CD4-positive, alpha-beta T cell treated with Interleukin-12 subunit alpha and Interleukin-12 subunit beta, for 1 hour (primary cell): ENCODE measurements around the gene ERBB4.
A peak's percentile ranks its signal among the peaks of the same experiment; 100 is the strongest.

Experiments
- DNase-seq: peaks from one replicate; pipeline ENCODE4 v3.0.0-alpha.2; 2020

The ERBB4 gene

DNA sequence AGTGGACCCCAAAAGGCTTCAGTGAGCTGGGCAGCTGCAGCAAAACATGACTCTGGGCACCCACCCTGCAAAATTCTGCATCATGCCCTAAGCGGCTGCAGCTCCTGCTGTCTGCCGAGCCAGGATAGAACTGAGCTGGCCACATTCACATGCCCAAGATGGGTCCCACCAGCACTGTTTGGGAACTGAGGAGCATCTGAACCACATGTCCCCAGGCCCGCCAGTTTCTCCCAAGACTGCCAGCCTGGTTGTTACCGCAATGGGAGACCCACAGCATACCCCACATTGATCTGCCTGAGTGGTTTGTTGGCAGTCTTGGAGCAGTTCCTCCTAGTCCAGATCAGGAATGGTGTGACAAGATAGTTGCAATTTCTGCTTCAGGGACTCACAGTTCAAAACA lies 1035.4 kb downstream of the ERBB4 start:
- DNase-seq = no peak

DNA sequence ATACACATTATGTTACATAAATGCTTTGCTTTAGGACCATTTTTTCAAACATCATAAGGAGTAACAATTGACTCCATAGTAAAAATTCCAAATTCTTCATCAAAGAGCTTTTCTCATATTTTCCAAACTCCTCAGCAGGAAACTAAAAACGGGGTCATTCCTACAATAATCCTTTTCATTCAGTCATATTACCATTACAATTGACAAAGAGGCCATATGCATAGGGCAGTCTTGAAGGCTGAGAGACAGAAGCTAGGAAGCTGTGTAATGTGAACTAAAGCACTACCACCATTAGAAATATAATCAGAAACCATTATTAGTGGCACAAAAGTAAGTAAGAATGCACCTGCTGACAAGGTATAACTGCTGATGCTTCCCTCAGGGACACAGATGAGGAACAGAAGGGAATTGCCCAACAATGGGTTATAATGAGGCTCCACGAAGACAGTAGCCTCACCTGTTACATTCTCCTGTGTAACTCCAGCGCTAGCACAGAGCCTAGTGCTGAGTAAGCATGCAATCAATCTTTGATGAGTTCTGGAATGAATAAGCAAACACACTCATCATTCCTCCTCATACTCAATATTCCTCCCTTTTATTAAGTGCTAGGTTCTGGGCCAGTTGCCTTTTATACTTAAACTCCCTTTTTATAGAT lies 1039.9 kb downstream of the ERBB4 start:
- DNase-seq = no peak

DNA sequence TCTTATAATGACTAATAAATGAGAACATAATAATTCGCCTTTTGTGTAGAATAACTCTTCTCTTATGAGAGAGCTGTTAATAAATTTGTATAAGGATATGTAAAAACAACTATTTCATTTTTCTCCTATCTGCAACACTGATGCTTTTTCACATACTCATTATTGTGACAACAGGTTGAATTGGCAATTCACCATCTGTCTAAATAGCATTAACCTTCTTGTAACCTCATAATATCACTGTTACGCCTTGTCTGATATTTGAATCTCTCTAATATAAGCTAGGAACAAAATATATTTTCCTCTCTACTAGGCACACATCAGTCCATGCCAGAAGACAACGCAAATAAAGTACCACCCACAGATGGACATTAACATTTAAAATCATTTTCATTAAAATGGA lies 1043.3 kb downstream of the ERBB4 start:
- no peak for DNase-seq

DNA sequence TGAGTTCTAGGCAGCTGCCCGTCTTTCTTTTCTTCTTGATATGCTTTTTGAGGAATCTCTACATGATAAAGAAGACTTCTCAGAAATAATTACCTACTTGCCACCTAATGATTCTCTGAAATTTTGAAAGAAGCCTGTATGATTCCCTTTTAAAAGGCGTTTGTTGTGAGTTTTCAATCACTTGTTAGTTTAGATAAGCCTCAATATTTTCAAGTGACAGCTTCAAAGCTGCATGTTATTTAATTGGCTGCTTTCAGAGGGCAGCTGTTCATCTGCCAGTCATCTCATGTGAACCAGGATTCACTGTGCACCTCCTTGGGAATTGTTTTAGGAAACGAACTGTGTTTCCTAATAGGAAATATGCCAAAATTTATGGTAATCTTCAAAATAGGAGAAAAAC lies 1044.1 kb downstream of the ERBB4 start:
- no peak for DNase-seq

DNA sequence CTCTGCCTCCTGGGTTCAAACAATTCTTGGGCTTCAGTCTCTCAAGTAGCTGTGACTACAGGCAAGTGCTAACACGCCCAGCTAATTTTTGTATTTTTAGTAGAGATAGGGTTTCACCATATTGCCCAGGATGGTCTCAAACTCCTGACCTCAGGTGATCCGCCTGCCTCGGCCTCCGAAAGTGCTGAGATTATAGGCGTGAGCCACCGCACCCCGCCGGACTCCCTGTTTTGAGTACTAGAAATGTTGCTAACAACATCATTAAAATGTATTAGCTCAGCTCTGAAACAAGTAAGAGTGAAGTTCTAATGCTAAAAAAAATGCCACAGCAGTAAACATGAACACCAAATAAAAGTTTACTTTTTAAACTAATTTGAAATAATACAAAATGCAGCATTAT lies 1044.5 kb downstream of the ERBB4 start:
- DNase-seq = no peak

DNA sequence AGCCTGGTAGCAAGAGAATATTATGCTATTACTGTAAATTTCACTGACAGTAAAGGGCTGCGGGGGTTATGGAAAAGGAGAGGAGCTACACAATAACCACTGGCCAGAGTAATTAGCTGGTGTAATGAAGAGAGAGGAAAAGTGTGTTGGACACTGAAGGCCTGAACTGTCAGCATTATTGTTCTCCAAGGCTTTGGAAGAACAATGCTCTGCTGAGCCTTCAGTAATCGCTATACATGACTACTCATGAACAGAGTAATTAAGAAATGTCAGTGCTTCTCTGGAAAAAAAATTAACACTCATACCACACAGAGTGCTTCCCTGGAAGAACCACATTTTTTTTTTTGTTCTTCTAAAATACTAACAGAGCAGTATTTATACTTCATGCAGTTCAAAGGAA lies 1050.9 kb downstream of the ERBB4 start:
- DNase-seq = no peak

DNA sequence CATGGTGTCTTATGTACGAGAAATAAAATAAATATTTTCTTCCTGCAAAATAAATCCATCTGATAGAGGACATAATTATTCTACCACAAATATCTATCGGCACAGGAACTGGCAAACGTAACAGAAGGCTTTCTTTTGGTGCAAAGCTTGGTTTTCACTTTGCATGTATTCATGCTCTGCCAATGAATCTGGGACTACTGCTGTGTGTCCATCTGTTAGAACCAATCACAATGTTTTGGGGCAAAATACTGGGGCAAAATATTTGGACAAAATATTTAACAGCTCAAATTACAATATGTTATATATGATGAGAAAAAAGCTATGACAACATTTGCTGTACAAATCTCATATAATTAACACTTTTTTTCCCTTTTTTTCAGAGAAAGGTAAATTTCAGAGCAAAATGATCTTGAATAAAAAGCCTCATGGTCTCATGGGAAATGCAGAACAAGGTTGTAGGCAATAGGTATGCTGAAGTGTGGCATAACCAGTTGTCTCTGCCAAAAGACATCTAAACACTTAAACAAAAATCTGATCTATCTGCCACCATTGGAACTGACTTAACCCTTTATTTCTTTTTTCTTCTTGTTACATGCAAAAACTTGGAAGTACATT lies 1059.0 kb downstream of the ERBB4 start:
- DNase-seq = no peak

DNA sequence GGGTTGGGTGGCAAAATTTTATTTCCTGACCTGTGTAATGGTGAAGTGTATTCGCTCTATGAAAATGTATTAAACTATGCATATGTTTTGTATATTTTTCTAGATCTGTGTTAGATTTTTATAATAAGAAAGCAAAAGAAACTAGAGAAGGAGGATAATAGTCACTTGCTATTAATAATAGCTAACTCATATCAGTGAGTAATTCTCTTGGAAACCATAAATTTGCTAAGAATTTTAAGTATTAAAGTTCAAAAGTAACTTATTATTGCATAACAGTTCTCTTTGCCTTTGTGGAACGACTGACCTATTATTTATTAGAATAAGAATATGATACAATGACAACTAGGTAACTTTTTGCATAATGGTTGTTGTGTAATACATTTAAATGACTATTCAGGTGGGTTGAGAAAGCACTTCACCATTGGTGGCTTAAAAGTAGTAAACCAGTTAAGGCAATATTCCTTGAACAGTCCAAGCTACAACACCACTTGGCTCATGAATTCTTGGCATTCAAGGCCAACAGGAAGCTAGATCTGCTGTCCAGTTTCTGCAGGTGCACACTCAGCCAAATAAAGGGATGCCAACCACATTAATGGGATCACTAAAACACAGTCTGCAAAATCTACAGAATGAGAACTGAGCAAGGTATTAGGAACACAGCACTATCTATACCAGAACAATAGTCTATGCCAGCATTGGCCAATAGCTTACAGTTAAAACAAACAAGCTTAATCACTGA lies 1060.9 kb downstream of the ERBB4 start:
- DNase-seq = no peak

DNA sequence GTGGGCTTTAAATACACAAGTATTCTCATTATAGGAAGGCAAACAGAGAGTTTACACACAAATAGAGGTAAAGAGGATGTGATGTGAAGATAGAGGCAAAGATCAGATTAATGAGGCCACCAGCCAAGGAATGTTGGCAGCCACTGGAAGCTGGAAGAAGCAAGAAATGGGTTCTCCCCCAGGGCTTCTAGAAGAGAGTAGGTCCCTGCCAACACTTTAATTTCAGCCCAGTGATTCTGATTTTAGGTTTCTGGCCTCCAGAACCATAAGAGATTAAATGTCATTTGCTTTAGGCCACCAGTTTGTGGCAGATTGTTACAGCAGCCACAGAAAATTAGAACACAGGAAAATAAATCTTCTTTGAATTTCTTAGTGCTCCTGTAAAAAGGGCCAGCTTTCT lies 1065.5 kb downstream of the ERBB4 start:
- DNase-seq = no peak

DNA sequence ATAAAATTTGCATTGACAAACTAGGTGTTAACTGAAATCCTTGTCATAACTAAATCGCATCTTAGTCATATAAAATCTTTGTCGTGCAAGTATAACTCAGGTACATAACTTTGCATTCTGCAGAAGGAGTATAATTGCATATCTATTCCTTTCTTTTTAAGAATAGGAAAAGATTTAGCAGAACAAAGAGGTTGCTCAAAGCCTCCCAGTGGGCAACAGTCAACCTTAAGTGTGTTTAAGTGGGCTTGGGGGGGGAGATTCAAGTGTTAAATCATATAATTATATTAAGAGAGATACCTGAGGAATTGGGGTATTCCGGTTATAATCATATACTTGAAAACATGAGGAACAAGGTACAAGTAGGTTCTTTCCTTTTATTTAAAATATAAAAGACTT lies 1068.9 kb downstream of the ERBB4 start:
- DNase-seq = no peak

DNA sequence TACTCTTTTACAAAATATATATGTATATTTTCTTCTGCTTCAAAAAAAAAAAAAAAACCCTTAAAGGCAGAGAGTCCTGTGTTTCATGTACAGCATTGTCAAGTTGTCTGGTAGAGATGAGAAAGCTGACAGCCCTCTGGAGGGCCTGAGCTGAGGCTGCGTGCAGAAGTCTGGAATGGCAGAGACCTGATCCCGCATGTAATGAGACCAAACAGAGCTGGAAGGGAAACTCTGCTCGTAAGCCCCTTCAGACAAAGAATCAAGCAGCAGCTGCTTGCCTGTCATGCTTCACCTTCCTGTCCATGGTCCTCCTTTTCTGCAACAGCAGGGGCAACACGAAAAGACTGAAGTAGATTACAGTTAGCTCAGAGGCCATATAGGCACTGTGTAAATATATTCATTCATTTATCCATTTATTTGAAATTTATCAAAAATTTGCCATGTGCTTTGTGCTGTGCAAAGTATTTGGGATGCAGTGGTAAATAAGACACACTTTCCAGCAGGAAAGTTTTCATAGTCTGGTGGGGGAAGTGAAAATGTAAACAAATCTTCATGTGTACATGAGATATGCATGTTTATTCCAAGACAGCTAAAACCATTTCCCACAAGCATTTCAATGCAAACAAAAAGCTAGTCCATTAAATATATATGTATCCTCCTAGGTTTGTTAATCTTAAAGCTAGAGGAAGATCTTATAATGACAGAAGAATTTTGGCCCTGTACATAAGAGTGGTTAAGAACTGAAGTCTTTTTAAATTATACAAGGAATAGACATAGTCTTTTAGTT lies 1069.5 kb downstream of the ERBB4 start:
- DNase-seq = no peak

DNA sequence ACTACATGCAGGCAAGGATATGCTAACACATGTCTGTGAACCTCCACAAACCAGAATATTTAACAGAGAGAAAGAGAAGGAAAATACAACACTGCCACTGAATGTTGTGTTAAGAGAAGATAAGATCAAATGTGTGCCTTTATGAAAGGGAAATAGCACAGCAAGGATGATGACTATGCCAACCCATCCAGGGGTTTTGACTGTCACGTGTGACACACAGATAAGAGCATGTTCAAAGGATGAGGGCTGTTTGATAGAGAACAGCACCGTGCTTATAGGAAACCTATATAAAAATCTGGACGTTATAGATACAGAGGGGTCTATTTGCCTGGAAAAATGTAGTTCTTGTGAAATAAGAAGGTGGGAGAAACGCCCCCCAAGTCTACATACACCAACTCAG lies 1070.4 kb downstream of the ERBB4 start:
- DNase-seq = no peak

DNA sequence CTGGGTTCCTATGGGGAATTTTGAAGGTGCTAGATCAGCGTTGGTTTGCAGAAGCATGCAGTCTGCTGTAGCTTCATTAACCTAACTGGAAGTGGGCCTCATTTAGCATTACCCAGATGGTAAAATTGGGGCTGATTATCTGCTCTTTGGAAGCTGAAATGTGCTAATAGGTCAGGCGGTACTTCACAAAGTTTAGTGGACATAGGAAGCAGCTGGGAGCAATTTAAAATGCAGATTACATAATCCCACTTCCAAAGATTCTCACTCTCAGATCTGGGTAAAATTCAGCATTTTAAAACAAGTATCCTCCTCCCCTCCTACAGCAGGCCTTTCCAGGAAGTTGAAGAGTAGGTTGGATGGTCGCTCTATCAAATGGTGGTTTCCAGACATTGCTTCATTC lies 1075.2 kb downstream of the ERBB4 start:
- no peak for DNase-seq

DNA sequence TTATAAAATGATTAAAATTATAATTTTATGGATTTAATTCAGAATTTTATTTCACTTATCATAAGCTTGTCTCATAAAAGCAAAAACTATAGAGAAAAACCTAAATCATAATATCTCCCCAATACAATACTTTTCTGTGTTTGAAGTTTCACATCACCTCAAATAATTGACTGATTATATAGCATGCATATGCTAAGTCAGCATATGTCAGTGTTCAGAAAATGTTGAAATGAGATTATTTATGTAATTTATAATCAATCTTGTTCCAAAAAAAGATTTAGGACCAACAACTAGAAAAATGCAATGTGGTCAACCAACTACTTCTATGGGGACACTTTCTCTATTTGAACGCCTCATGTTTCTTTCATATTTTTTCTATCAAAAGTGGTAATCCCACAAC lies 1079.6 kb downstream of the ERBB4 start:
- no peak for DNase-seq

DNA sequence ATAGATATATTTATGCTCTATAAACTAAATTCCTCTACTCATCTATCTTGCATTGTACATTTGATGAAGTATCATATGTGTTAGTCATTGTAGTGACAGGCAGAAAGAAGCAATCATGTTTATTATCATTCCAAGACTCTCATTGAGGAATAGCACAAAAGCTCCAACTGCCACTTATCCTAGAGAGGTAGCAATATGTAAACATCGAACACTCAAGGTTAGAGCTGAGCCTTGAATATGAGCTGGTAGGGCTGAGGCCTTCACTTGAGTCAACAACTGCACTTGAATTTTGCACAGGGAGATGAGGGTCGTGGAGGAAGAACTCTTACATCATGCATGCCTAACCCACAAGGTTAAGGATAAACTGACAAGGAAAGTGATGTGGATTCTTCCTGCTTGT lies 1081.3 kb downstream of the ERBB4 start:
- DNase-seq = no peak

DNA sequence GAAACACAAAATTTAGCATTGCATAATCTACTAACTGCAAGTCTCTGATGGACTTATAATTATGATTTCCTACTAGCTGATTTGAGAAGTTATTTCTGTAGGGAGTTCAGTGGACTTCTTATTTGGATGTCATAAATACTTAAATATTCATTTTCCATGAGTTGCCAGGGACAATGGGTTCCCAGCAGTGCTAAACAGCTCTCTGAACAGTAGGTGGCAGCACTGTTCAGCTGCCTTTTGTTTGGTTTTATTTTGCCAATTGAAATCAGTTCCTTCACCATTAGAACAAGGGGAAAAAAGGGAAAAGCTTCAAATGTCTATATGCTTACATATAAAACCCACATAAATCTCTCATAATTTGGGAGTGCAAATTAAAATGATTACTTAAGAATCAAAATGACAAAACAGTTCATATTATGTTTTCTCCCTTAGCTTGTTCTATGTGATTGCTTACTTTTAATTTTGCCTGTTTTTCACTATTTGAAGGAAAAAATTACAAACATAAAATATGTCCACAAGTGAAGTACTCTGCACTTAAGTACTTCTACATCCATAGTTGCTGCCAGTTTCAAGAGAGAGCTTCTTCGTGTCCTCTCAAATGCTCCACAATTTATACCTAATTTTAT lies 1083.3 kb downstream of the ERBB4 start:
- peak; percentile 10 for DNase-seq

DNA sequence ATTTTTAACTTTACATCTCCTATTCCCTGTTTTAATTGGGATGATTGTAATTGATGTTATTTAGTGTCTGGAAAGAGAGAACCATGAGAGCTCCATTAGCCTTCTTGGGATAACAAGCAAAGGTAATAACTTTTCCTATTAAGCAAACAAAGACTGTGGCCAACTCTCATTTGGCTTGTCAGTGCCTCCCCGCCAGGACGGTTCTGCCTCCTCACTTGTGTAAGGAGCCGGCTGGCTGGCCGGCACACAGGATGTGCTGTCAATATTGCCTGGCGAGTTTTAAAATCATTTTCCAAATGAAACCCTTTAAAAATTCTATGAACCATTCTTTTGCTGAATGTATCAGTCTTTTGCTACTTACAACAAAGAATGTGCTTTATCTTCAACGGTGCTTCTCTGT lies 1083.9 kb downstream of the ERBB4 start:
- no peak for DNase-seq

DNA sequence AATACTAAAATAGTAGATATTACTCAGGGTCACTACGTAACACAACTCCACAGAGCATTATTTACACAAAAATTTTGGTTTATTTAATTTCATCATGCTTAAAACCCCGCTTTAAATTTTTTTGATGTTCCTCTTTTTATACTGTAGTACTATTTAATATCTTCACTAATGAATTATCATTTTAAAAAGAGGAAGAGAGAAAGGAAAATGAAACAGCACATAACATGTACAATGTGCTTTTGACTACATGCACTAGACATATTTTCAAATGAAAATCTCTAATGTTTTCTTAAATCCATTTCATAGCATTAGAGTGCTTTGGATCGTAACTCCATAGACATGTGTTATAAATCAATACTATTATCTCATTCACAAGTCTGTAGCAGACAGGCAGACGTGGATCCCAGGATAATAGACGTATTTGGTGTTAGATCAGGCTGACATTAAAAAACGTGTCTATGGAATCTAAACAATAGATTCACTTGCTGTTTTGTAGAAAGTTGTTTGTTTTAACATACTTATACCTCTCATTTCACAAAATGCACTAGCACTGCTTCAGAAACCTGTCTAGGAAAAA lies 1085.2 kb downstream of the ERBB4 start:
- no peak for DNase-seq

DNA sequence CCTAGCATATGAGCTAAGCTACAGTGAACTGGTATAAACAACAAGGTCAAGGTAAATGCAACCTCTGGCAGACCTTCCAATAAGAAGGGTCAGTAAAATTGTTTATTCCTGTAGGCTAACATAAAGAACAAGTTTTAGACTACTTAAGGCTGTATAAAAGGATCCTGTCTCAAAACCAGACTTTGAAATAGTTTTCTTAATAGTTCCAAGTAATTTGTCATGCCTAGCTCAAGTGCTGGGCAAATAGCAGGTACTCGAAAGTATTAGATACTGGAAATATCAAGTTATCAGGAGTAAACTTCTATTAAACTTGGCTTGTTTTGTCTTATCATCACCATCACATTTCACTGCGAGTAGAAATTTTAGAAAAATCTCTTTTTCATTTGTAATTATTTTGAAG lies 1087.0 kb downstream of the ERBB4 start:
- no peak for DNase-seq

DNA sequence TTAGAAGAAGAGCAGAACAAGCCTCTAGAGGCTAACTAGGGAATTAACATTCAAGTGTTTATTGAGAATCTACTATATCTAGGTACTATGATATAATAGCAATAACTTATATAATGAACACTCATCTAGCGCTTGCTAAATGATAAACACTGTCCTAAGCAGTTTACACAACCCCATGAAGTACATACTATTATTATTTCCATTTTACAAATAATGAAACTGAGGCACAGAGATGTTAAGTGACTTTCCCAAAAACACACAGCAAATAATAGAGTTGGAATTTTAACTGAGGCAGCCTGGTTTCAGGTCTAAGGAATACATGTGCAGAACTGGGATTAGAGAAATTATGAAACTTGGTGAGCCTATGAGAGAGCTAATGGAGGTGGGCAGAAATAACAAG lies 1088.8 kb downstream of the ERBB4 start:
- no peak for DNase-seq

DNA sequence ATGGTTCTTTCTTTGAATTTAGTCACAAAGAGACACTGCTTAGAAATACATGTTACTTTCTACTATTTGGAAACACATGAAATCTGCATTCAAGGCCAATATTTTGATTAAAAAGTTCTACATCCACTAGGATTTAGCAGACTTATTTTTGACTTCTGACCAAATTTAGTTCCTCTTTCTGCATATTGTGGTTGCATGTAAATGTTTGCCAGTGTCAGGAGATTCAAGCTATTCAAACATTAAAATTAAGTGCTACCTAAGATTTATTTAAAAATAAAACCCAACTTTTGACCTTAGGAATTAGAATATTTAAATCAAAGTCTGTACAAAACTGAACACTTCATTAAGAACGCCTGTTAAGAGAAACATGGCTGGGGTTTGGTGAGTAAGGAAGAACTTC lies 1091.1 kb downstream of the ERBB4 start:
- DNase-seq = no peak

DNA sequence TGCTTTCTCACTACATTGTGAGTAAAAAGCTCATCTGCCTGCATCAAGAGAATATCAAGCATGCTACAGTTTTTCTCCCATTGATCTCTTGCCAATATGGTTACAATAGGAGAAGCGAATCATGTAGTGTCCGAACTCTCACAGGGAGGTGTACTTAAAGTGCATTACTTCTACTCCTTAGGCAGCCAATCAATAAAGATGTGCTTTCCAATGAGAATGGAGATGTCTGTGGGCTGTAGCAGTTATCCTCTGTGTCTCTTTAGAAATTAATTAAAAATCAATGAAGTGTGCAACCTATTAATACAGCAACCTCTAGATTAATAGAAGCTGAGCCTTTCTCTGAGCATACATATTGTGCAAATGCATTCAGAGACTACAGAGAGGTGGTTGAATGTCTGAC lies 1098.5 kb downstream of the ERBB4 start:
- DNase-seq = no peak

DNA sequence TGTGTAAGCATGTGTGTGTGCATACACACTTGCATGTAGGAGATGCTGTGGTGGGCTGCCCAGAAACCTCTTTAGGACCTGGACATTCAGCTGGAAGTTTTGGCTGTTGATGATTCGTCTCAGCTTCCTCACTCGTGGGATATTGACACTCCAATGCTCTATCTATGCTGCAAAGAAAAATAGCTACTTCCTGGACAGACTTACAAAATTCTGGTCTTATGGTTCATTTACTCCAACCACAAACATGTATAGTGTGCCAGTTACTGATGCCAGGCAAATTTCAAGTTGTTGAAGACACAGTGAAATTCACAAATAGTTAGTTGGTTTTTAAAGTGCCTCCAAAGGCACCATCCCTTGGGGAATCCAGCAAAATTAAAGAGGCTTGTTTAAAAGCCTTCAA lies 1099.6 kb downstream of the ERBB4 start:
- DNase-seq = no peak
